ENCODE data around the gene GNA14.

GRCh38 chr9:77454663-77455062, 193.5 kb downstream of the GNA14 start:
- TF ChIP-seq CTCF (IDR thresholded peaks at IDR 0.05; ENCODE audit: extremely low read depth in 1 of 2, insufficient read depth in 1 of 2, low read depth in 1 of 2, low read length in 2 of 2) (no peak), EZH2 (IDR thresholded peaks at IDR 0.05; ENCODE audit: borderline replicate concordance, low read depth, low read length, severe bottlenecking) (no peak), GATA2 (IDR thresholded peaks at IDR 0.05; ENCODE audit: insufficient read depth, insufficient read length, low read depth, low read length) (no peak), FOS (IDR thresholded peaks at IDR 0.05; ENCODE audit: borderline replicate concordance, insufficient read depth, low read length) (no peak), POLR2AphosphoS5 (IDR thresholded peaks at IDR 0.05; ENCODE audit: insufficient read depth, low read depth, low read length) (no peak), POLR2A (IDR thresholded peaks at IDR 0.05; ENCODE audit: low read depth, low read length) (no peak), MAX (IDR thresholded peaks at IDR 0.05; ENCODE audit: insufficient read depth, insufficient read length) (no peak), JUN (IDR thresholded peaks at IDR 0.05; ENCODE audit: borderline replicate concordance, insufficient read depth, insufficient read length, low read depth) (no peak), MYC (IDR thresholded peaks at IDR 0.05; ENCODE audit: low read depth, low read length) (no peak)
